ENCODE results near the gene PHLPP1.

Gene PHLPP1

GRCh38 chr18:62862466-62862865, 147.1 kb downstream of the PHLPP1 start:
- TF ChIP-seq CTCF (conservative IDR thresholded peaks at IDR 0.05; ENCODE audit: control insufficient read depth, insufficient read depth, low read depth, low read length): no peak
- DNase-seq (ENCODE audit: low read depth): no peak
- H3K4me3 ChIP-seq (ENCODE audit: control insufficient read depth, low read depth, low read length): no peak overlapping the region

- no peak overlapping the region for H3K4me3 ChIP-seq (ENCODE audit: control insufficient read depth, low read depth, low read length)
- peak; percentile 82 for DNase-seq (ENCODE audit: low read depth)
- no peak for TF ChIP-seq CTCF (conservative IDR thresholded peaks at IDR 0.05; ENCODE audit: control insufficient read depth, insufficient read depth, low read depth, low read length)
These were observed 148.2 kb downstream of the PHLPP1 start for GRCh38 chr18:62863579-62864001.

- TF ChIP-seq CTCF (conservative IDR thresholded peaks at IDR 0.05; ENCODE audit: control insufficient read depth, insufficient read depth, low read depth, low read length): no peak
- H3K4me3 ChIP-seq (ENCODE audit: control insufficient read depth, low read depth, low read length): no peak overlapping the region
- no peak for DNase-seq (ENCODE audit: low read depth)
These were observed 150.2 kb downstream of the PHLPP1 start for GRCh38 chr18:62865498-62865897.

- no peak overlapping the region for H3K4me3 ChIP-seq (ENCODE audit: control insufficient read depth, low read depth, low read length)
- TF ChIP-seq CTCF (conservative IDR thresholded peaks at IDR 0.05; ENCODE audit: control insufficient read depth, insufficient read depth, low read depth, low read length): no peak
- no peak for DNase-seq (ENCODE audit: low read depth)
These were observed 152.2 kb downstream of the PHLPP1 start for GRCh38 chr18:62867534-62867933.

- DNase-seq (ENCODE audit: low read depth): no peak
- H3K4me3 ChIP-seq (ENCODE audit: control insufficient read depth, low read depth, low read length): no peak overlapping the region
- TF ChIP-seq CTCF (conservative IDR thresholded peaks at IDR 0.05; ENCODE audit: control insufficient read depth, insufficient read depth, low read depth, low read length): no peak
These were observed 153.3 kb downstream of the PHLPP1 start for GRCh38 chr18:62868645-62869044.

- no peak overlapping the region for H3K4me3 ChIP-seq (ENCODE audit: control insufficient read depth, low read depth, low read length)
- no peak for DNase-seq (ENCODE audit: low read depth)
- no peak for TF ChIP-seq CTCF (conservative IDR thresholded peaks at IDR 0.05; ENCODE audit: control insufficient read depth, insufficient read depth, low read depth, low read length)
These were observed 155.3 kb downstream of the PHLPP1 start for GRCh38 chr18:62870643-62871042.

- no peak for TF ChIP-seq CTCF (conservative IDR thresholded peaks at IDR 0.05; ENCODE audit: control insufficient read depth, insufficient read depth, low read depth, low read length)
- no peak for DNase-seq (ENCODE audit: low read depth)
- H3K4me3 ChIP-seq (ENCODE audit: control insufficient read depth, low read depth, low read length): no peak overlapping the region
These were observed 160.0 kb downstream of the PHLPP1 start for GRCh38 chr18:62875323-62875722.

Data from fibroblast of mammary gland (primary cell).